Body of pancreas (tissue), 4 donors: Measurements from ENCODE around the gene ART3.

Experiments used
- POLR2A ChIP-seq, 3 donors: fragments of 450-650 bp; IDR thresholded peaks; one replicate each; pipeline ENCODE4 v1.6.1; 2016; ENCODE audit warnings: antibody characterized with exemption in 3 of 3, mild to moderate bottlenecking in 2 of 3
- TF ChIP-seq, protein P1 (sequence below), 7 experiments: fragments of 450-650 bp in 4 of 7; fragments of 200-600 bp in 3 of 7; sonication (generic) in 3 of 7; IDR thresholded peaks; one replicate each; pipeline ENCODE4 v1.5.1; 2016 to 2019; ENCODE audit warnings: antibody characterized with exemption in 7 of 7

DNA sequence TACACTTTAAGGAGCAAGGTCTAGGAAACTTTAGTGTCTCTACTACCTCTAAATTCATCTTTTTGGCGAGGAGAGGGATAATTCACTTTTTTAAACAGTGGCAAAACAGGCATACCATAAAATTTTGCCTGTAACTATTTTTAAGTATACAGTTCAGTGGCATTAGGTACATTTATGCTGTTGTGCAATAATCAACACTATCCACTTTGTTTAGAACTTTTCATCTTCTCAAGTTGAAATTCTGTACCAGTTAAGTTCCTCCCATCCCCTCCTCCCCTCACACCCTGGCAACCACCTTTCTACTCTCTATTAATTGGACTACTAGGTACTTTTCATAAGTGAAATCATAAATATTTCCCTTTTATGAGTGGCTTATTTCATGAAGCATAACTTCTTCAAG lies 42.3 kb downstream of the ART3 start:
- TF ChIP-seq, protein P1, sequence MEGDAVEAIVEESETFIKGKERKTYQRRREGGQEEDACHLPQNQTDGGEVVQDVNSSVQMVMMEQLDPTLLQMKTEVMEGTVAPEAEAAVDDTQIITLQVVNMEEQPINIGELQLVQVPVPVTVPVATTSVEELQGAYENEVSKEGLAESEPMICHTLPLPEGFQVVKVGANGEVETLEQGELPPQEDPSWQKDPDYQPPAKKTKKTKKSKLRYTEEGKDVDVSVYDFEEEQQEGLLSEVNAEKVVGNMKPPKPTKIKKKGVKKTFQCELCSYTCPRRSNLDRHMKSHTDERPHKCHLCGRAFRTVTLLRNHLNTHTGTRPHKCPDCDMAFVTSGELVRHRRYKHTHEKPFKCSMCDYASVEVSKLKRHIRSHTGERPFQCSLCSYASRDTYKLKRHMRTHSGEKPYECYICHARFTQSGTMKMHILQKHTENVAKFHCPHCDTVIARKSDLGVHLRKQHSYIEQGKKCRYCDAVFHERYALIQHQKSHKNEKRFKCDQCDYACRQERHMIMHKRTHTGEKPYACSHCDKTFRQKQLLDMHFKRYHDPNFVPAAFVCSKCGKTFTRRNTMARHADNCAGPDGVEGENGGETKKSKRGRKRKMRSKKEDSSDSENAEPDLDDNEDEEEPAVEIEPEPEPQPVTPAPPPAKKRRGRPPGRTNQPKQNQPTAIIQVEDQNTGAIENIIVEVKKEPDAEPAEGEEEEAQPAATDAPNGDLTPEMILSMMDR (IDR thresholded peaks at IDR 0.05) = no peak
- TF ChIP-seq POLR2A (IDR thresholded peaks at IDR 0.05) = no peak
